ENCODE measurements around the gene CCDC187.
"Not testable (repeated sequence)": the region's sequence is repeated elsewhere in the genome, so short reads cannot be mapped to it uniquely, and the experiment has no call there.

CCDC187 gene

DNA sequence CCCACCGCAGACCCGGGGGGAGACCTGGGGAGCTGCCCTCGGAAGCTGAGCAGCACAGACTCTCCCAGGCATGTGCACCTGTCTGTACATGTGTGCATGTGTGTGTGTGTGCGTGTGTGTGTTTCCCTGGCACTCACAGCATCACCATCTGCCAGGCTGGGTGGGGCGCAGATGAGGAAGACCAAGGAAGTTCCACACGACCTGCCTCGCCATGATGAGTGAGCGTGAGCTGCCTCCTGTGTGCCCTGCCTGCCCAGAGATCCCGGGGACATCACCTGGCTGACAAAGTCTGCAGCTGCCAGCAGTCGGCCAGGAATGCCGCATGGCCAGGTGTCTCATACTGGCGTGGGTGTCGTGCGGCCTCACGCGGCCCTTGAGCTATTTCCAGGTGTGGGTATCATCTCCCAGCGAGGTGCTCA is 19.5 kb upstream of the CCDC187 start:
- H3K4me1 ChIP-seq (ENCODE audit: control insufficient read depth, low read depth, low read length): peaks cover 9% of the 10 kb centered on the region
- H3K9me3 ChIP-seq (ENCODE audit: control insufficient read depth, low read depth, low read length): no peaks in the 10 kb centered on the region
- no peaks in the 10 kb centered on the region for H3K27me3 ChIP-seq (ENCODE audit: control insufficient read depth, insufficient read depth, low read length)
- H3K27ac ChIP-seq (ENCODE audit: low read length): no peak overlapping the region
- H3K9ac ChIP-seq (ENCODE audit: low read length): no peak overlapping the region
- no peak overlapping the region for H3K4me3 ChIP-seq (ENCODE audit: low read length)
- H3K36me3 ChIP-seq (ENCODE audit: control insufficient read depth, low read depth, low read length): no peaks in the 10 kb centered on the region

DNA sequence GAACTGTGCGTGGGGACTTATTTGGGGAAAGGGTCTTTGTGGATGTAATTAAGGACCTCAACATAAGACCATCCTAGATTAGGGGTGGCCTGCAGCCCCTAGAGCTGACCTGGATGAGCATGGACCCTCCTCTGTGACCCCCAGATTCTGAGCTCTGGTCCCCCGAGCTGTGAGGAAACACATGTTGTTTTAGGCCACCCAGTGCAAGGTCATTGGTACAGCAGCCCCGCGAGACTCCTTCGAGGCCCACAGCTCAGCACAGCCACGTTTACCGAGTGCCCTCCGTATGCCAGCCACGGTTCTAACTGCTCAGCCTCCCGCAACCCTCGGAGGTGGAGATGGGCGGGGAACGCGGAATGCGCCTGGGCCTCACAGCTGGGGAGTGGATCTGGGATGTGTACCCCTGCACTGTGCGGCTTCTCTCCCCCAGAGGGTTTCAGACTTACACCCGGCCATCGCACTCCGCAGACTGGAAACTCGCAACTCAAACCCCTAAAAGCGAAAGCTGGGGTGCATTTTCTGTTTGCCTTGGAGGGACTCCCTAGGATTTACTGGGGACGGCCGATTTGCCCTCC is 18.9 kb upstream of the CCDC187 start:
- Histone ChIP-seq H3K4me3 (ENCODE audit: low read length) (no peak overlapping the region), H3K27me3 (ENCODE audit: control insufficient read depth, insufficient read depth, low read length) (no peaks in the 10 kb centered on the region), H3K36me3 (ENCODE audit: control insufficient read depth, low read depth, low read length) (no peaks in the 10 kb centered on the region), H3K9me3 (ENCODE audit: control insufficient read depth, low read depth, low read length) (no peaks in the 10 kb centered on the region), H3K27ac (ENCODE audit: low read length) (no peak overlapping the region), H3K4me1 (ENCODE audit: control insufficient read depth, low read depth, low read length) (peaks cover 6% of the 10 kb centered on the region), H3K9ac (ENCODE audit: low read length) (no peak overlapping the region)

DNA sequence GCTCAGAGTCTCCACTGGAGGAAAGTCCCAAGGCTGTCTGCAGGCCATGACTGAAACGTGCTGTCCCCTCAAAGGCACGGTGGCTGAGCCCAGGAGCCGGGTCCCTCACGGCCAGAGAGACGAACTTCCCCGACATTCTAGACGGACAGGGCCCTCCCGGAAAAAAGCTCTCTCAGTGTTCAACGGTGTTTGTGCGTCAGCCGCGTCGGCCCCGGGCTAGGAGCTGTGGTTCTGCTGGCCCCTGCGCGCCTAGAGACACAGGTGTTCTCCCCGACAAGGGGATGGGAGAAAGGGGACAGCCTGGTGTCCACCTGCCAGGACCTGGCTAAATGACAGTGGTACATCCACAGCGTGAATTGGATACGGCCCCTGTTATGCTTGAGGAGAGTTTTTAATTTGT is 17.7 kb upstream of the CCDC187 start:
- Histone ChIP-seq H3K9me3 (ENCODE audit: control insufficient read depth, low read depth, low read length) (no peaks in the 10 kb centered on the region), H3K4me3 (ENCODE audit: low read length) (no peak overlapping the region), H3K27ac (ENCODE audit: low read length) (no peak overlapping the region), H3K36me3 (ENCODE audit: control insufficient read depth, low read depth, low read length) (no peaks in the 10 kb centered on the region), H3K9ac (ENCODE audit: low read length) (no peak overlapping the region), H3K4me1 (ENCODE audit: control insufficient read depth, low read depth, low read length) (peaks cover 1% of the 10 kb centered on the region), H3K27me3 (ENCODE audit: control insufficient read depth, insufficient read depth, low read length) (no peaks in the 10 kb centered on the region)

DNA sequence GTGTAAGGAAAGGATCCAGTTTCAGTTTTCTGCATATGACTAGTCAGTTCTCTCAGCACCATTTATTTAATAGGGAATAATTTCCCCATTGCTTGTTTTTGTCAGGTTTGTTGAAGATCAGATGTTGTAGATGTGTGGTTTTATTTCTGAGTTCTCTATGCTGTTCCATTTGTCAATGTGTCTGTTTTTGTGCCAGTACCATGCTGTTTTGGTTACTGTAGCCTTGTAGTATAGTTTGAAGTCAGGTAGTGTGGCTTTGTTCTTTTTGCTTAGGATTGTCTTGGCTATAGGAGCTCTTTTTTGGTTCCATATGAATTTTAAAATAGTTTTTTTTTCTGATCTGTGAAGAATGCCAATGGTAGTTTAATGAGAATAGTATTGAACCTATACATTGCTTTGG is 17.1 kb upstream of the CCDC187 start:
- not testable (repeated sequence) for H3K36me3 ChIP-seq (ENCODE audit: control insufficient read depth, low read depth, low read length); H3K4me1 ChIP-seq (ENCODE audit: control insufficient read depth, low read depth, low read length); H3K27ac ChIP-seq (ENCODE audit: low read length); H3K27me3 ChIP-seq (ENCODE audit: control insufficient read depth, insufficient read depth, low read length); H3K9ac ChIP-seq (ENCODE audit: low read length); H3K4me3 ChIP-seq (ENCODE audit: low read length); H3K9me3 ChIP-seq (ENCODE audit: control insufficient read depth, low read depth, low read length)

DNA sequence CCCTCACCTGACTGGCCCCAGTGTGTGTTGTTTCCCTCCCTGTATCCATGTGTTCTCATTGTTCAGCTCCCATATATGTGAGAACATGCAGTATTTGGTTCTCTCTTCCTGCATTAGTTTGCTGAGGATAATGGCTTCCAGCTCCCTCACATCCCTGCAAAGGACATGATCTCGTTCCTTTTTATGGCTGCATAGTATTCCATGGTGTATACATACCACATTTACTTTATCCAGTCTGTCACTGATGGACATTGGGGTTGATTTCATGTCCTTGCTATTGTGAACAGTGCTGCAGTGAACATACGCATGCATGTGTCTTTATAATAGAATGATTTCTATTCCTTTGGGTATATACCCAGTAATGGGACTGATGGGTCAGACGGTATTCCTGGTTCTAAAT is 16.1 kb upstream of the CCDC187 start:
- H3K27ac ChIP-seq (ENCODE audit: low read length); H3K9ac ChIP-seq (ENCODE audit: low read length); H3K4me1 ChIP-seq (ENCODE audit: control insufficient read depth, low read depth, low read length); H3K36me3 ChIP-seq (ENCODE audit: control insufficient read depth, low read depth, low read length); H3K9me3 ChIP-seq (ENCODE audit: control insufficient read depth, low read depth, low read length); H3K4me3 ChIP-seq (ENCODE audit: low read length); H3K27me3 ChIP-seq (ENCODE audit: control insufficient read depth, insufficient read depth, low read length): not testable (repeated sequence)

DNA sequence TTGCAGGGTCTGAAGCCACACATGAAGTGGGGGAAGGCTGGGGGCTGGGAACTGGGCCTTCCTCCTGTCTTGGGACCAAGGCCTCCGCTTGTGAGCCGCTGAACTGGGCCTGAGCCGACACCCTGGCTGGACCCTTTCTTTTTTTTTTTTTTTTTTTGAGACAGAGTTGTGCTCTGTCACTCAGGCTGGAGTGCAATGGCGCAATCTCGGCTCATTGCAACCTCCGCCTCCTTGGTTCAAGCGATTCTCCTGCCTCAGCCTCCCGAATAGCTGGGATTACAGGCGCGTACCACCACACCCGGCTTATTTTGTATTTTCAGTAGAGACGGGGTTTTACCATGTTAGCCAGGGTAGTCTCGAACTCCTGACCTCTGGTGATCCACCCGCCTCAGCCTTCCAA is 15.3 kb upstream of the CCDC187 start:
- not testable (repeated sequence) for H3K27ac ChIP-seq (ENCODE audit: low read length); H3K27me3 ChIP-seq (ENCODE audit: control insufficient read depth, insufficient read depth, low read length); H3K9me3 ChIP-seq (ENCODE audit: control insufficient read depth, low read depth, low read length); H3K4me1 ChIP-seq (ENCODE audit: control insufficient read depth, low read depth, low read length); H3K4me3 ChIP-seq (ENCODE audit: low read length); H3K36me3 ChIP-seq (ENCODE audit: control insufficient read depth, low read depth, low read length); H3K9ac ChIP-seq (ENCODE audit: low read length)

DNA sequence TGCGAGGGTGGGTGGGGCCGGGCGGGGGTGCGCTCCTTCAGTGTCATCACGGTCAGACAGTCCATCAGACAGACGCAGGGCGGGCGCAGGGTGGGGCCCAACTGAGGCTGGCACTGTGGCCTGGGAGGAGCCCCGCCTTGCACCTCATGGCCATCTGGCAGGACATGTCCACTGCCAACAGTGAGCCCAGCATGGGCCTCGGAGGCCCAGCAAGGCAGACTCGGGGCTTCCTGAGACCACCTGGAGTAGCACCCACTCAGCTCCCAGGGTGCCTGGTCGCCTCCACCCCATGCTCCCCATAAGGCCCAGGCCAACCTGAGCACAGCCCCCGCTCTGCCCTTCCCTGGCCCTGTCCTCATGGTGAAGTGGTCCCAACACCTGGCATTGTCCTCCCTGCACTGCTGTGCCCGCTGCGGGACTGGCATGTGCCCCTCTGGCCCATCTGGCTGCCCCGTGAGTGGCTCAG is 14.9 kb upstream of the CCDC187 start:
- Histone ChIP-seq H3K4me1 (ENCODE audit: control insufficient read depth, low read depth, low read length) (no peaks in the 10 kb centered on the region), H3K27me3 (ENCODE audit: control insufficient read depth, insufficient read depth, low read length) (no peaks in the 10 kb centered on the region), H3K4me3 (ENCODE audit: low read length) (no peak overlapping the region), H3K9me3 (ENCODE audit: control insufficient read depth, low read depth, low read length) (peaks cover 7% of the 10 kb centered on the region), H3K36me3 (ENCODE audit: control insufficient read depth, low read depth, low read length) (no peaks in the 10 kb centered on the region), H3K9ac (ENCODE audit: low read length) (no peak overlapping the region), H3K27ac (ENCODE audit: low read length) (no peak overlapping the region)

DNA sequence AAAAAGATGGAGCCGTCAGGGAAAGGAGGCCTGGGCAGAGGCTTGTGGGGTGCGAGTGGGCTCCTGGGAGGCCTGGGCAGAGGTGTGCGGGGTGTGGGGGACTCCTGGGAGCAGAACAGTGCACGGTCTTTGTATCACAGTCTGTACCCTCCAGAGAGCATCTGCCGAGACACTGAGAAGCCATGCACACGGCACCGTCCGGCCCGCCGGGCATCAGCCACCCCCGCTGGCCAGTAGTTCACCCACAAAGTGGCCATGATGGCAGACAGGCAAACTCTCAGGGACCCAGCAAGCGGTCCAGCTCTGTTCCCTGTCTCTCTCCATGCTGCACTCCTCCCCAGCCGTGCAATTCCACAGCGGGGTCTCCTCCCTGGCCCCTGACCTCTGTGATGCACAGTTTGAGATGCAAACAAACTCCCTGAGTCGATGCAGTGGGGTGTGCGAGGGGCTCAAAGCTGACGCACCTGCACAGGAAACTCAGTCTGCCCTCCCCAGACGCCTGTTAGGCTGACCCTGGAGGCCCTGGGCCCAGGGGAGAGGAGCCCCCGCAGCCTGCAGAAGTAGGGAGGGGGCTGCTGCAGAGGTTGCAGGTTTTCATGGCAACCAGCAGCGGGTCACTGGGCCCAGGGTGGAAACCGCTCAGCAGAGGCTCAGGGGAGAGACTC is 14.3 kb upstream of the CCDC187 start:
- Histone ChIP-seq H3K27ac (ENCODE audit: low read length) (no peak overlapping the region), H3K27me3 (ENCODE audit: control insufficient read depth, insufficient read depth, low read length) (no peaks in the 10 kb centered on the region), H3K4me1 (ENCODE audit: control insufficient read depth, low read depth, low read length) (no peaks in the 10 kb centered on the region), H3K36me3 (ENCODE audit: control insufficient read depth, low read depth, low read length) (no peaks in the 10 kb centered on the region), H3K4me3 (ENCODE audit: low read length) (no peak overlapping the region), H3K9me3 (ENCODE audit: control insufficient read depth, low read depth, low read length) (peaks cover 7% of the 10 kb centered on the region), H3K9ac (ENCODE audit: low read length) (no peak overlapping the region)

DNA sequence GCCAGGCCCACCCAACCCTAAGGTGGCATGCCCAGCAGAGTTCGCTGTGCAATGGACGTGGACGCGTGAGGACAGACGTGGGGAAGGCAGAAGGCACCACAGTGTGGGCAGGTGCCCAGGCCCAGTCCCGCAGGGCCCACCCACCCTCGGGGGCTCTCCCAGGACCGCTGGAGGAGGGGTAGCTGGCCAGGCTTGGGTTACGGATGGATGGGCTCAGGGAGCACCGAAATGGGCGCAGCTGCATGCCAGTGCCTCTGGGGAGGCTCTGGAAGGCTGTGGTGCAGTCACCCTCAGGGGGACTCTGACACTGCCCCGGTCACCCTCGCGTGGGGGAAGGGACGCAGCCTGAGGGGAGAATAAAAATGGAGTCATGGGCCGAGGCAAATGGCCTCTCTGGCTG is 13.8 kb upstream of the CCDC187 start:
- Histone ChIP-seq H3K4me3 (ENCODE audit: low read length) (no peak overlapping the region), H3K27me3 (ENCODE audit: control insufficient read depth, insufficient read depth, low read length) (no peaks in the 10 kb centered on the region), H3K9ac (ENCODE audit: low read length) (no peak overlapping the region)

DNA sequence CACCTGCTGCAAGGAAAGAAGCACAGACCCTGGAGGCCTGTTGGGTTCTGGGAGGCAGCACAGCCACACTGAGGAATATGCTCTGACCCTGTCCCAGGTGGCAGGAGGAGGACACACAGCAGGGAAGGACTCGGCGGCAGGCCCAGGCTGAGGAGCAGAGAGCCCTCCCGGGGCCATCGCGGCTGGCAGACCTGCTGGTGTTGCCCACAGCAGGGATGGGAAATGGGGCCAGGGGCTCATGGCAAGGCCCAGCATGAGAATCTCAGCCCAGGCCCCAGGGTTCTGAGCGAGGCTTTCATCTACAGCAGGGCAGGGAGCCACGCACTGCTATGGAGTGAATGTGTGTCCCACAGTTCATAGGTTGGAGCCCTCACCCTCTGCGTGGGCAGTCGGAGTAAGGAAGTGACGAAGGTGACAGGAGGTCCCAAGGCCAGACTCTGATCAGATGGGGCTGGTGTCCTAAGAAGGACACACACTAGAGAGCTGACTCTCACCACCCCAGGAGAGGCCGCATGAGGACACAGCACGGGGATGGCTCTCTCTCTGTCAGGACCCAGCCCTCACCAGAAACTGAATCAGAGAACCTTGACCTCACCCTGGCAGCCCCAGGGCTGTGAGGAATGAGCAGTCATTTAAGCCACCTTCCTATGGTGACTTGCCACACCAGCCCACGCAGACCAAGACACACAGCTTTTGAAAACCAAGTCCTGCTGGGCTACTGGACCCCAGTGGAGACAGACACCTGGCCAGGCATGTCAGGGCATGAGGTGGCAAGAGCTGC is 13.2 kb upstream of the CCDC187 start:
- no peaks in the 10 kb centered on the region for H3K4me1 ChIP-seq (ENCODE audit: control insufficient read depth, low read depth, low read length)
- H3K9ac ChIP-seq (ENCODE audit: low read length): no peak overlapping the region
- no peak overlapping the region for H3K4me3 ChIP-seq (ENCODE audit: low read length)
- peaks cover 7% of the 10 kb centered on the region for H3K9me3 ChIP-seq (ENCODE audit: control insufficient read depth, low read depth, low read length)
- H3K27ac ChIP-seq (ENCODE audit: low read length): no peak overlapping the region
- no peaks in the 10 kb centered on the region for H3K36me3 ChIP-seq (ENCODE audit: control insufficient read depth, low read depth, low read length)
- H3K27me3 ChIP-seq (ENCODE audit: control insufficient read depth, insufficient read depth, low read length): no peaks in the 10 kb centered on the region

More for the DNA sequence above, 13.8 kb upstream of the CCDC187 start:
- Histone ChIP-seq H3K36me3 (ENCODE audit: control insufficient read depth, low read depth, low read length) (no peaks in the 10 kb centered on the region), H3K4me1 (ENCODE audit: control insufficient read depth, low read depth, low read length) (no peaks in the 10 kb centered on the region), H3K9me3 (ENCODE audit: control insufficient read depth, low read depth, low read length) (peaks cover 7% of the 10 kb centered on the region), H3K27ac (ENCODE audit: low read length) (no peak overlapping the region)

DNA sequence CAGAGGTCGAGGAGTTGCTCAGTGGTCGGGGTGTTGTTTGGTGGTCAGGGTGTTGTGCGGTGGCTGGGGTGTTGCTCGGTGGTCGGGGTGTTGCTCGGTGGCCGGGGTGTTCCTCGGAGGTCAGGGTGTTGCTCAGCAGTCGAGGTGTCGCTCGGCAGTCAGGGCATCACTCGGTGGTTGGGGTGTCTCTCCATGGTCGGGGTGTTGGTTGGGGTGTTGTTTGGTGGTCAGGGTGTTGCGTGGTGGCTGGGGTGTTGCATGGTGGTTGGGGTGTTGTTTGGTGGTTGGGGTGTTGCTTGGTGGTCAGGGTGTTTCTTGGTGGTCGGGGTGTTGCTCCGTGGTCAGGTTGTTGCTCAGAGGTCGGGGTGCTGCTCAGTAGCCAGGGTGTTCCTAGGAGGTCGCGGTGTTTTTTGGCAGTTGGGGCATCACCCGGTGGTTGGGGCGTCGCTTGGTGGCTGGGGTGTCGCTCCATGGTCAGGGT is 12.4 kb upstream of the CCDC187 start:
- H3K4me1 ChIP-seq (ENCODE audit: control insufficient read depth, low read depth, low read length): no peaks in the 10 kb centered on the region
- no peaks in the 10 kb centered on the region for H3K27me3 ChIP-seq (ENCODE audit: control insufficient read depth, insufficient read depth, low read length)
- no peak overlapping the region for H3K9ac ChIP-seq (ENCODE audit: low read length)
- no peak overlapping the region for H3K4me3 ChIP-seq (ENCODE audit: low read length)
- H3K9me3 ChIP-seq (ENCODE audit: control insufficient read depth, low read depth, low read length): peaks cover 7% of the 10 kb centered on the region
- H3K36me3 ChIP-seq (ENCODE audit: control insufficient read depth, low read depth, low read length): no peaks in the 10 kb centered on the region
- H3K27ac ChIP-seq (ENCODE audit: low read length): no peak overlapping the region

Data from iPS-18a (cell line).